GM12878 (cell line): ENCODE data around the gene NFKBIZ.

Source experiments
- BHLHE40 ChIP-seq, 2 experiments: fragments of 450-650 bp in 1 of 2; IDR thresholded peaks; 2 replicates each; pipeline ENCODE4 v1.6.1; 2011 to 2017; ENCODE audit warnings: low read depth in 2 of 2, borderline replicate concordance in 1 of 2, improper control_type of control experiment in 1 of 2, low read length in 1 of 2, mild to moderate bottlenecking in 1 of 2
- CBX3 ChIP-seq: fragments of 200-600 bp; sonication (generic); IDR thresholded peaks from 2 replicates; pipeline ENCODE4 v1.6.1; 2016; ENCODE audit warnings: low read depth, borderline replicate concordance
- HCFC1 ChIP-seq: fragments of 150-350 bp; IDR thresholded peaks from 2 replicates; pipeline ENCODE4 v1.6.1; 2014; ENCODE audit warnings: low read length
- HDGF ChIP-seq: fragments of 450-650 bp; IDR thresholded peaks from 2 replicates; pipeline ENCODE4 v1.6.1; 2016; ENCODE audit warnings: antibody characterized with exemption
- KDM1A ChIP-seq: fragments of 200-600 bp; sonication (generic); IDR thresholded peaks from 2 replicates; pipeline ENCODE4 v1.6.1; 2016; ENCODE audit warnings: borderline replicate concordance
- MYC ChIP-seq: IDR thresholded peaks from 2 replicates; pipeline ENCODE4 v1.6.1; 2011; ENCODE audit warnings: mild to moderate bottlenecking, low read length, moderate library complexity, inconsistent platforms; ENCODE audit not compliant: insufficient read depth, insufficient replicate concordance, insufficient read length, severe bottlenecking
- POLR2A ChIP-seq: IDR thresholded peaks from 2 replicates; pipeline ENCODE4 v1.6.1; 2011; ENCODE audit warnings: low read depth, mild to moderate bottlenecking, low read length
- POLR2AphosphoS2 ChIP-seq: IDR thresholded peaks from 2 replicates; pipeline ENCODE4 v1.6.1; 2011; ENCODE audit warnings: low read depth, mild to moderate bottlenecking, low read length, improper control_type of control experiment, moderate library complexity
- POLR2AphosphoS5 ChIP-seq: IDR thresholded peaks from 2 replicates; pipeline ENCODE4 v1.6.1; 2011; ENCODE audit warnings: mild to moderate bottlenecking, low read length, inconsistent platforms
- YBX1 ChIP-seq: fragments of 450-650 bp; IDR thresholded peaks from 2 replicates; pipeline ENCODE4 v1.6.1; 2016; ENCODE audit warnings: antibody characterized with exemption
- ZNF384 ChIP-seq: IDR thresholded peaks from 2 replicates; pipeline ENCODE4 v1.6.1; 2012; ENCODE audit warnings: low read depth, mild to moderate bottlenecking, low read length, improper control_type of control experiment, borderline replicate concordance
- TF ChIP-seq, protein P1 (sequence below): IDR thresholded peaks from 2 replicates; pipeline ENCODE4 v1.6.1; 2012; ENCODE audit warnings: low read depth, low read length, improper control_type of control experiment

DNA sequence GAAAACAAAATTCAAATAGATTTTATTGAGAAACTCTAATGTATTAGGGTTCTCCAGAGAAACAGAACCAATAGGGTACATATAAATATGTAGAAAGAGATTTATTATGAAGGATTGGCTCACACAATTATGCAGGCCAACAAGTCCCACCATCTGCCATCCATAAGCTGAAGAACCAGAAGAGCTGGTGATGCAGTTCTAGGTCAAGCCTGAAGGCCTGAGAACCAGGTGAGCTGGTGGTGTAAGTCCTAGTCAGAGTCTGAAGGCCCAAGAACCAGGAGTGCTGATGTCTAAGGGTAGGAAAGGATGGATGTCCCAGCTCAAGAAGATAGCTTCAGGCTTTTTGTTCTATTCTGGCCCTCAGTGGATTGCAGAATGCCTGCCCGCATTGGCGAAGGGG is 2.6 kb upstream of the NFKBIZ start:
- TF ChIP-seq YBX1, result no peak
- no peak for TF ChIP-seq POLR2A
- no peak for TF ChIP-seq POLR2AphosphoS2
- TF ChIP-seq ZNF384, result no peak
- TF ChIP-seq, protein P1, sequence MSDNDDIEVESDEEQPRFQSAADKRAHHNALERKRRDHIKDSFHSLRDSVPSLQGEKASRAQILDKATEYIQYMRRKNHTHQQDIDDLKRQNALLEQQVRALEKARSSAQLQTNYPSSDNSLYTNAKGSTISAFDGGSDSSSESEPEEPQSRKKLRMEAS, result no peak
- TF ChIP-seq CBX3, result no peak
- TF ChIP-seq BHLHE40 (IDR thresholded peaks at IDR 0.05; ENCODE audit: borderline replicate concordance in 1 of 2, low read depth in 2 of 2, low read length in 1 of 2), result no peak
- TF ChIP-seq KDM1A, result no peak
- no peak for TF ChIP-seq MYC
- TF ChIP-seq HCFC1, result no peak
- TF ChIP-seq POLR2AphosphoS5, result no peak
- no peak for TF ChIP-seq HDGF
